Tibial nerve (tissue), 4 donors: ENCODE data around the gene RNU5B-1. TPM values are rescaled to one million over a fixed set of nuclear protein-coding genes. Genes with fewer than 3 reads are reported as not detected.

ENCODE experiments used
- DNase-seq, 2 donors: peaks; one replicate each; pipeline ENCODE4 v3.0.0-alpha.2; 2019; ENCODE audit warnings: low spot score in 2 of 2
- H3K27ac ChIP-seq, 4 donors: fragments of 200-600 bp; sonication (generic) in 3 of 4; one replicate each; pipeline ENCODE4 v1.5.1; 2017 to 2019; ENCODE audit warnings: mild to moderate bottlenecking in 1 of 4
- H3K27me3 ChIP-seq, 2 donors: fragments of 200-600 bp; sonication (generic) in 1 of 2; one replicate each; pipeline versions ENCODE4 v1.5.1 to v1.6.0; 2017 to 2019
- H3K36me3 ChIP-seq, 3 donors: fragments of 200-600 bp; sonication (generic); one replicate each; pipeline ENCODE4 v1.5.1; 2018 to 2019
- H3K4me1 ChIP-seq, 4 donors: fragments of 200-600 bp; sonication (generic) in 3 of 4; one replicate each; pipeline ENCODE4 v1.5.1; 2017 to 2019
- H3K4me3 ChIP-seq, 4 donors: fragments of 200-600 bp; sonication (generic) in 3 of 4; one replicate each; pipeline ENCODE4 v1.5.1; 2017 to 2019; ENCODE audit warnings: mild to moderate bottlenecking in 1 of 4, moderate library complexity in 1 of 4
- H3K9me3 ChIP-seq, 4 donors: fragments of 200-600 bp; sonication (generic) in 3 of 4; one replicate each; pipeline ENCODE4 v1.5.1; 2017 to 2019
- CTCF ChIP-seq, 5 experiments: fragments of 200-600 bp in 3 of 5; fragments of 450-650 bp in 2 of 5; sonication (generic) in 3 of 5; IDR thresholded peaks; one replicate each; pipeline ENCODE4 v1.5.1; 2016 to 2019; ENCODE audit warnings: antibody characterized with exemption in 5 of 5, mild to moderate bottlenecking in 3 of 5, moderate library complexity in 2 of 5
- EP300 ChIP-seq, 2 donors: sonication (generic); formaldehyde crosslinking; IDR thresholded peaks; one replicate each; pipeline ENCODE4 v1.6.1; 2017; ENCODE audit warnings: antibody characterized with exemption in 2 of 2, mild to moderate bottlenecking in 1 of 2
- POLR2A ChIP-seq, 2 donors: fragments of 450-650 bp; IDR thresholded peaks; one replicate each; pipeline ENCODE4 v1.6.1; 2017; ENCODE audit warnings: antibody characterized with exemption in 2 of 2, mild to moderate bottlenecking in 2 of 2, moderate library complexity in 2 of 2
- WGBS, 2 donors: methylation state at CpG; one replicate each; pipeline ENCODE4 v1.1.5; 2018; 5-methylcytosine and 5-hydroxymethylcytosine counted together
- total RNA-seq, 4 donors: library from RNA; depleted of rRNA; stranded (reverse); fragments of >200 nt; gene quantifications; one replicate each; pipeline ENCODE4 v1.1.0, GENCODE V29; 2016

Gene RNU5B-1
- total RNA-seq, 4 donors from 2014 or later, result not detected

GRCh38 chr15:65278480-65278879 lies 26.0 kb upstream of the RNU5B-1 start:
- no peak overlapping the region for H3K4me3 ChIP-seq
- no peaks in the 10 kb centered on the region for H3K27me3 ChIP-seq
- 50 to 69% methylated on average over 1 of the region's 1 CpG for WGBS, 2 donors
- peaks cover 0 to 14% (median 0%) of the 10 kb centered on the region in 3 donors for H3K36me3 ChIP-seq
- no peak for DNase-seq
- no peak overlapping the region for H3K27ac ChIP-seq
- peaks cover 0 to 18% (median 0%) of the 10 kb centered on the region in 4 donors for H3K4me1 ChIP-seq
- no peaks in the 10 kb centered on the region for H3K9me3 ChIP-seq
- no peak for TF ChIP-seq POLR2A (IDR thresholded peaks at IDR 0.05)
- TF ChIP-seq EP300 (IDR thresholded peaks at IDR 0.05), result no peak
- no peak for TF ChIP-seq CTCF (IDR thresholded peaks at IDR 0.05)

- no peak for TF ChIP-seq EP300 (IDR thresholded peaks at IDR 0.05)
- TF ChIP-seq POLR2A (IDR thresholded peaks at IDR 0.05), result no peak
- TF ChIP-seq CTCF (IDR thresholded peaks at IDR 0.05), result no peak
- H3K4me1 ChIP-seq, result peaks cover 0 to 35% (median 12%) of the 10 kb centered on the region in 4 donors
- peak overlapping the region; percentile 82 to 95 (median 92) for H3K27ac ChIP-seq
- no peak for DNase-seq
- WGBS, 2 donors, result 64 to 70% methylated on average over 10 of the region's 10 CpGs
- H3K36me3 ChIP-seq, result peaks cover 0 to 5% (median 0%) of the 10 kb centered on the region in 3 donors
- H3K27me3 ChIP-seq, result no peaks in the 10 kb centered on the region
- H3K9me3 ChIP-seq, result no peaks in the 10 kb centered on the region
- H3K4me3 ChIP-seq, result peak overlapping the region; percentile 63 to 98 (median 75)
Measured at GRCh38 chr15:65285291-65286068, 19.0 kb upstream of the RNU5B-1 start.

GRCh38 chr15:65286069-65286703 lies 18.3 kb upstream of the RNU5B-1 start:
- Histone ChIP-seq H3K27ac (peak overlapping the region; percentile 82 to 95 (median 92)), H3K27me3 (no peaks in the 10 kb centered on the region), H3K4me1 (peaks cover 0 to 35% (median 12%) of the 10 kb centered on the region in 4 donors), H3K36me3 (peaks cover 0 to 5% (median 0%) of the 10 kb centered on the region in 3 donors), H3K9me3 (no peaks in the 10 kb centered on the region), H3K4me3 (peak overlapping the region; percentile 63 to 98 (median 75))
- DNase-seq, result no peak
- WGBS, 2 donors, result 0 to 1% methylated on average over 22 to 49 of the region's 52 CpGs
- TF ChIP-seq POLR2A (IDR thresholded peaks at IDR 0.05) (no peak), EP300 (IDR thresholded peaks at IDR 0.05) (no peak), CTCF (IDR thresholded peaks at IDR 0.05) (no peak)

GRCh38 chr15:65286704-65287519 lies 17.6 kb upstream of the RNU5B-1 start, which contains the start of gene PARP16:
PARP16 (minus strand) TSS chr15:65286883; CDS start chr15:65286426, 457 bp downstream.
- peaks cover 0 to 35% (median 12%) of the 10 kb centered on the region in 4 donors for H3K4me1 ChIP-seq
- peak within 1 kb of the TSS; percentile 63 to 98 (median 75) for H3K4me3 ChIP-seq
- peaks cover 0 to 5% (median 0%) of the 10 kb centered on the region in 3 donors for H3K36me3 ChIP-seq
- WGBS, 2 donors, result 2 to 6% methylated on average over 16 to 42 of the region's 62 CpGs
- H3K27ac ChIP-seq, result peak within 1 kb of the TSS; percentile 82 to 95 (median 92)
- H3K9me3 ChIP-seq, result no peaks in the 10 kb centered on the region
- no peaks in the 10 kb centered on the region for H3K27me3 ChIP-seq
- DNase-seq, result peak; percentile 75 to 80
- TF ChIP-seq EP300 (IDR thresholded peaks at IDR 0.05) (peak in 1 of 2 donors; percentile 79), CTCF (IDR thresholded peaks at IDR 0.05) (peak; percentile 58 to 94 (median 77)), POLR2A (IDR thresholded peaks at IDR 0.05) (peak; percentile 76 to 90)
